HG03159 (cell line): ENCODE results near the gene MOCOS.

Experiments
- ATAC-seq: cut with Tn5 transposase; IDR thresholded peaks from one replicate; pipeline ENCODE4 v1.9.1; 2021; ENCODE audit warnings: mild to moderate bottlenecking, moderate library complexity; ENCODE audit not compliant: unreplicated experiment

Gene MOCOS

DNA sequence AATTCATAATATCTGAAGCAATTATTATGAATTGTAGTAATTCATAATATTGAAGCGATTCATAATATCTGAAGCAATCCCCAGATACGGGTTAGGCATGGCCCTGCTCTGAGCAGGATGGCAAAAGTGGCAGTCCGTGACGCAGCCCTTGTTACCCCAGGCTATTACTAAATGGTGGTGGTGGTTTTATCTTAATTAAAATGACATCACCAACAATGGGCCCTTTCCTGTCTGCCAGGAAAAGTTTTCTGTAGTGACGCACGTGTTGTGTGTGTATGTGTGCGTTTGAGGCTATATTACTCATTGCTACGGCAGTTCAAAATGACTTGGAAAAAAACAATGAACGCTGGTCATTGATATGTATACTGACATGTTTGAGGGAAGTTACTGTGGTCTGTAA, 10.6 kb upstream of the MOCOS start:
- ATAC-seq = no peak

DNA sequence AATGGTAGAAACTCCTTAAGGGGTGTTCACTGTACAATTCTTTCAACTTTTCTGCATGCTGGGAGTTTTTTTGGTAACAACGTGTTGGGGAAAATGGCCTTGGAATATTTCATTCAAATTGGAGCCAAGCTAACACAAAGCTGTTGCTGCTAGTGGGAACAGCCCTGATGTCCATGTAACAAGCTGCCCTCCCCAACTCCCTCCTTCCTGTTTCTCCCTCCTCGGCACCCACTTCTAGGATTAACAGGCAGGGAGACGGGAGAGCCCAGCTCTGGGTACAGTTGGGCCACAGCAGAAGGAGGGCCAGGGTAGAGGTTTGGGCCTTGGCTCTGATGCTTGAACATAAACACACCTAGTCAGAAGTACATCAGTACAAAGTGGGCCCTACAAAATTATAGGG, 9.4 kb upstream of the MOCOS start:
- no peak for ATAC-seq

DNA sequence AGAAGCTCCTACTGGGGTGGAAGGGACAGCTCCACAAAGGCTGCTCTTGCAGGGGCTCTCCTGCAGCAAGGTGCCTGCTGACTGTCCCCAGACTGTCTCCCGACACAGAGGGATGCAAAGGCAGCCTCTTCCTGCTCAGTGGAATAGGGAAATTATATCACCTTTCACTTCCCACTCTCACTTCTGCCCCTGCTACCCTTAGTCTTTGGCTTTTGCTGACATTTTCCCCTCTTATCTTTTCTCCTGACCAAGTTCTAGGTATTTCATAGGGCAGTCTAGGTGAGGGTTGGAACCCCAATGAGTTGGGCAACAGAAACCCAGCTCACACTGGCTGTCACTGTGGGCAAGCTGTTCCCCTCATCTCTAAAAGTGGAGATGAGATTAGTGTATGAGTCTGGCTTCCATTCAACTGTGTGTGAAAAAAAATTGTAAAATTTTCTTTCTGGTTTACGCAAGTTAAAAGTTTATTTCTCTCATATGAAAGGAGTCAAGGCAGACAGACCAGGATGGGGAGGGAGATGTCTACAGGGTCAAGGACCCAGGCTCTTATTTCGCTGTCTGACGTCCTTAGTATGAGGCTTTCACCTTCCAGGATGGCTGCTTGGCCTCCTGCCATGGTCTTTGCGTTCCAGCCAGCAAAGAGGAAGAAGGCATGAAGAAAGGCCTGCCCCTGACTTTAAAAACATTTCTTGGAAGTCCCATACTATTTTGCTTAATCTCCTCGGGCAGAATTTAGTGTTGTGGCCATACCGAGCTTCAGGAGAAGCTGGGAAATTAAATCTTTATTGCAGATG, 7.5 kb upstream of the MOCOS start:
- ATAC-seq = no peak

DNA sequence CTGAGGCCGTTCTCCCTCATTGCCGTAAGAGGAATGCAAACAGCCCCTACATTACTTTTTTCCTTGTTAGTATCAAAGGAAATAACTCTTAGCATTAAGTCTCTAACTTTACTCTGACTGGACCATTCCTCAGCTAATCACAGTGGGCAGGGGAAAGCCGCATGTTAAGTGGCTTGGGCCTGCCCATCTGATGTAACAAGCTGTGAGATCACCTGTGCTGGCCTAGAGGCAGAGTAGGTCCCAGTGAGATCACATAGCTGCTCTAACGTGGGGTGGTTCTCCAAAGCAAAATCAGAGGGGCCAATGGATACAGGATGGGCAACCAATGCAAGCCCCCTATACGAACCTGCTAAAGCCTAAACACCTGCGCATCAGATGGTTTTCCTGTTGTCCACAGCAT, 5.9 kb upstream of the MOCOS start:
- no peak for ATAC-seq

DNA sequence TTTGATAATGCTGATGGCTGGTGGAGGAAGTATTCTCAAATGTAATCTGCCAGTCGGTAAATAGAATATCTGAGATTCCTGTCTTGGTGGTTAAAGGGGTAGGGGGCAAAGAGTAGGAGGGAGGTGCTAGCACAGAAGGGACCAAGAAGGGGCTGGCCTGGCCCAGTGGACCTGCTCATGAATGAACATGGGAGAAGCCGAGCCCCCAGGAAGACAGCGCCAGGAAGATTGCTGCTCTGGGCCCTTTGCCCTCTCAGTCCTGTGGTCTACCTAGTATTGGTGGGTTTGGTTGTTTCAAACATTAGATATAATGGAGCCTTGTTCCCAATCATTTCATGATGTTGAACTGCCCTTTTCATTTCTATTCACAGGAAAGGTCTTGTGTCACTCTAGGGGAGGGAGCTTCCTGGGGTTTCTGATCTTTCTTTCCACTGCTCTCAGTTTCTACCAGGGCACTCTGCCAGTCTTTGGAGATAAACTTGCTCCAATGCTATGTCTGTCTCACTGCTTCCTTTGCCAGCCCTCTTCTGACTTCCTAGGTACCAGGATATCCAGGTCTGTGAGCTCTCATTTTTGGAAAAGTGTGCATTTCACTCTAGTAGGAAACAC, 5.3 kb upstream of the MOCOS start:
- no peak for ATAC-seq

DNA sequence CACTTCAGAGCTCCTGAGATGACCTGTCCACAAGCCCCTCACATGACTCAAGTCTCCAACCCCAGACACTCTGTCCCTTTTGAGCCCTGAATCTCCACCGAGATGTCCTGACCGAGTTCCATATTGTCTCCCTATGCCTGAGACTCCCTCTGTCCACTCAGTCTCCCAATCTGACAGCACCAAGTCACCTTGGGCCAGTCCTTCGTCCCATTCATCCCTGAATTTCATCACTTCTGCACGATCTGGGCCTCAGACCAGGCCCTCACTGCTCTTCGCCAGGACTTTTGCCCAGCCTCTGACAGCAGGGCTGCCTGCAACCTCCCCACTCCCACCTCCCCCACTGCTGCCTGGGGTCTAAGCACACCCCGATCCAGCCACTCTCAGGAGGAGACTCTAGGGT, 4.3 kb upstream of the MOCOS start:
- no peak for ATAC-seq

DNA sequence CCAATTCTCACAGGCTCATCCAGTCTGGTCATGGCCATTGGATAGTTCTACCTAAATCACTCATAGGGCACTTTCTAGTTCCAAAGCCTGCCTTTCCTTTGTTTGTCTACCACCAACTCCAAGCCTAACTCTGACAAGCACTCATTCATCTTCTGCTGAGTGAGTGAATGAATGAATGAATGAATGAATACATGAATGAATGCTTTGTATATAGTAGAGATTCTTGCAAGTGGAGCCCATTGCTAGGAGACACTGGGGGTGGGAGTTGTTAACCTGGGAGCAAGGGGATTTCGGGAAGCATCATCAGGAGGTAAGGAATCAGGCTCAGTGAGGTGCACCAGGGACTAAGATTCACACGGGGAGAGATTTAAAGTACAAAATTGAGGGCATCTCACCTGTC, 3.3 kb upstream of the MOCOS start:
- ATAC-seq = no peak

DNA sequence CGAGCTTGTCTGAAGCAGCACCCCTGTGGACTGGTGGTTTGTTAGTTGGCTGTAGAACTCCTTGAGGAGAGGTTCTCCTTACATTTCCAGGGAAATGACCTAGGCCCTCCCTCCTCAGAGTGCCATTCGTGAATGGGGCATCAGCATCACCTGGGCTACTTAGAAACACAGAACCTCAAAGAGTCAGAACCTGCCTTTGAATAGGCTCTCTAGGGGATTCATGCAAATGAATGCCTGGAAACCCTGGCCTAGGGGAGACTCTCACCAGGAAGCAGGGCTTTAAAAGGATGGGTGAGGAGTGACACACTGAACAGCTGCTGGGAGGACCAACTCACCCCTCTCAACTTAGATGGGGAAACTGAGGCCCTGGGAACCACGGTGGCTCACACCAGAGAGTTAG, 2.1 kb upstream of the MOCOS start:
- ATAC-seq = no peak

DNA sequence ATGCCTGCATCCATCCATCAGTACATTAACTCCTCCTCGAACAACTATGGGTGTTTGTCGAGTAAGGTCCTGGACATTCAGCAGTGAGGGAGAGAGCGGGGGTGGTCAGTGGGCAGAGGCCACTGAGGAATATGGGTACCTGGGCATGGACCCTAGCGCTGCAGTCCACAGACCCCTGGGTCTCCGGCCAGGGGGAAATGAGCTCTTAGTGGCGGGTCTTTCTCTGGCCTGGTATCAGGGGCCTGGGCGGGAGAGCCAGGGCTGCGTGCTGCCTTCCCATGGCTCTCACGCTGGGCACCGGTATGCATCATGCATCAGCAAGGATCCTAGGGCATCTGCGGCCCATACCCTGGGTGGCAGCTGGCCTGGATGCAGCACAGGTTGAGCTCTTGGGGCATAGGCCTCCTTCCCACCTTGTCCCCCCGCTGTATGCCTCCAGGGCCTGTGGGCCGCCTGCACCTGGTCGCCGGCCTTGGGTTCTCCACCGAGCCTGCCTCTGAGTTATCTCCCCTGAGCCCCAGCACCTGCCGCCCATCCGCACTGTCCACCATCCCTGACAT, 1.3 kb upstream of the MOCOS start:
- no peak for ATAC-seq

DNA sequence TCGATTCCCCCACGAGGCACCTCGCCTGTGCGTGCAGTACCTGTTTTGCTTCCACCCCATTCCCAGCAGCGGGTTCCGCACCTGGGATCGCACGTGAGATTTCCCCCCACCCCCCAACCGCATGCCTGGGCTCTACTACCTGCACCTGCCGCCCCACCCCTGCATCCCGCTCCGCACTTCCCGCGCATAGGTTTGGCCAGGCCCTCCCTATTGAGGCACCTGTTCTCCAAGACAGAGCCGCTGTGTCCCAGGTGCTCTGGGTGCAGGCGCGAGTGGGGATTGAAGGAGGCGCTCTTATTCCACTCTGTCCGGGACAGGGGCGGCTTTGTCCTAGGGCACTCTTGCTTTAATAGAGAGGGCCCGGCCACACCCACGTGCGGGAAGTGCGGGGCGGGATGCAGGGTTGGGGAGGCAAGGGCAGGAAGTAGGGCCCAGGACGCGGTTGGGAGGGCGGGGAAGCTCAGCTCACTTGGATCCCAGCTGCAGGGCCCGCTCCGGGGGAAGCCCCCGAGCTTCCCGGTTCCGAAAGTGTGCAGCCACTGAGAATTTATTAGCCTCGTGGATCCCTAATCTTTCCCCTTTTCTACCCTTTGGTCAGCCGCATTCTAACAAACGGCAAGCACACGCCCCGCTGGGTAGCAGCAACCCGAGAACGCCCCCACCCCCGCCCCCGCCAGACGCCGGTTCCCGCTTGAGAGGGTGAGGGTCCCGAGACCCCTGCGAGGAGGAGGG, 670 bp upstream of the MOCOS start:
- ATAC-seq = no peak

DNA sequence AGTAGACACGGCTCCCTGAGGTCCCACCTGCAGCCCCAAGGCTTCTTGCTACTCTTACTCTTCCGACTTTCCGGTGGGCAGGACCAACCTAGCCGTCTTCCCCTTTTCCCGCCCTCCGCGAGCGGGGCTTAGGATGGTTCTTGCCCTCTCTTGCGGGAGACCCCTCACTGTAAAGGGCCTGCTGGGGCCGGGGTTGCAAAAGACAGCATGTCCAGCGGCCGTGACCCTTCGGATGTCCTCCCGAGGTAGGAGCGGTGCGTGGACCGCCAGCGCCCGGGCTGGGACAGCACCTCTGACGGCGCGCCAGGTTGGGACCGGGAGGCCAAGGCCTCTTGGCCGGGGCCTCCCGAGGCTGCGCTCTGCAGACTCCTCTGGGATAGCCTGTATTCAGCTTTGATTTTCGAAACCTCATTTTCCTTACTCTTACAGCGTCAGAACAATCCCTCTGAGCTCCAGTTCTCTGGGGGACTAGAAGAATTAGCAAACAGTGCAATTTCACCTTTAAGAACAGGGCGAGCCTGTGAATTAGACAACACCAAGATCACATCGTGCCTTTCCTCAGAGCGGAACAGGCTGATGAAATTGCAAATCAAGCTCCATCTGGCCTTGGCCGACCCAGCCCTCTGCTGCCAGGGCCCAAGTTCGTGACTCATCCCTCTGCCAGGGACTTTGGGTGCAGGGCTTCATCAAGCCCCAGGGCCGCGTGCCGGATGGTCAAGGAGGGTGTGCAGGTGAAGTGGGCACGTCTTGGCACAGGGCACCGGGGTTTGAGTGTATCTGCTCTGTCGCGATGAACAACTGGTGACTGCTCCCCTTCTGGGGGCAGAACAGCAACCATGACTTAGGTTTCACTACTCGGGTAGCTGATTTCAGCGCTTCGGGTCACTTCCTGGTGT, 777 bp downstream of the MOCOS start:
- ATAC-seq = no peak

DNA sequence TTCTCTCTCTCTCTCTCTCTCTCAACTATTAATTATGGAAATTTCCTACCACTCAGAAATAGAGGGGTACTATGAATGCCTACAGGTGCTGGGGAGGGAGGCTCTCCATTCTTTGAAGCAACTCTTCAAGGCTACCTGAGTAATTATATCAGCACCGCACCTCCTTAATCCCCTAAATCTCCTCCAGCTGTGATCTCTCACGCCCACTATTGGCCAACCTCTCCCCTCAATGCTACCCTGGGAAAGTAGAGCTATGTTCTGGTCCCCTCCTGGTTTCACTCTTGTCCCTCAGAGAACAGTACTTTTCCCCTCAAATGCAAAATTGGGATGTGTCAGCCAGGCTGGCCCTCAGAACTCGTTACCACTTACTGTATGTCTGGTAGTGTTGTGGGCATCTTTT, 1.6 kb downstream of the MOCOS start:
- no peak for ATAC-seq

DNA sequence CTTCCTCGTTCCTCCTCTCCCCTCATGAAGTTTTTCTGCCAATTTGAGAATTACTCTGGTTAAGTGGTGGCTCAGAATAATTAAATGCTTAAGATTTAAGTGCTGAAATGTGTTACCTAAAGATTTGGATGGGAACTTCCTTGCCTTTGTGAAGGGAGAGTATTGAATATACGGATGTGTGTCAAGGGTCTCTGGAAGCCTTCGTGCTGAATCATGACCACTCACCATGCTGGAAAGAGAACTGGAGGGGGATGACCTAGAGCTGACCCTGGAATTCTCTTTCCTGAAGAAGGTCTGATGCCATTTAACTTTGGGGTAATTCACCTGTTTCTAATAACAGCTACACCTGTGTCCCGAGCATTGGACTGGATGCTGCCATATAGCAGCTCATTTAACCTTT, 2.2 kb downstream of the MOCOS start:
- no peak for ATAC-seq

DNA sequence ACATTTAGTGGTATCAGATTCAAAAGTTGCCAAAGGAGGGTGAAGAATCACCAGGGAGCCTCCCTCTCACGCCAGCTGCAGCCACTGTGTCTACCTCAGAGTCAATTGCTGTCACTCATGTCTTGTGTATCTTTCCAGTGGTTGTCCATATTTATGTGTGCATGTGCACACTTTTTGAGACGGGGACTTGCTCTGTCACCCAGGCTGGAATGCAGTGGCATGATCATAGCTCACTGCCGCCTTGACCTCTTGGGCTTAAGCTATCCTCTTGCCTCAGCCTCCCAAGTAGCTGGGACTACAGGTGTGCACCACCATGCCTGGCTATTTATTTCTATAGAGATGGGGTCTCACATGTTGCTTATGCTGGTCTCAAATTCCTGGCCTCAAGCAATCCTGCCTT, 4.0 kb downstream of the MOCOS start:
- ATAC-seq = no peak

DNA sequence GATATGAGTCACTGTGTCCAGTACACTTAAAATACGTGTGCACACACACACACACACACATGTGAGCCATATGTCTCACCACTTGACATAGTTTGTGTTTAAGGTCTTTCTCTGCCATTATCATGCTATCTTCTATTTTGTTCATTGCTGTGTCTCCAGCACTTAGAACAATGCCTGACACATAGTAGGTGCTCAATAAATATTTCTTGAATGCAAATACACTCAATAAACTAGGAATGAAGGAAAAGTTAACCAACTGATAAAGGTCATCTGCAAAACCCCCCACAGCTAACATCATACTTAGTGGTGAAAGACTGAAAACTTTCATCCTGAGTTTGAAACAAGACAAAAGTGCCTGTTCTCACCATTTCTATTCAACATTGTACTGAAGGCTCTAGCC, 4.4 kb downstream of the MOCOS start:
- no peak for ATAC-seq

DNA sequence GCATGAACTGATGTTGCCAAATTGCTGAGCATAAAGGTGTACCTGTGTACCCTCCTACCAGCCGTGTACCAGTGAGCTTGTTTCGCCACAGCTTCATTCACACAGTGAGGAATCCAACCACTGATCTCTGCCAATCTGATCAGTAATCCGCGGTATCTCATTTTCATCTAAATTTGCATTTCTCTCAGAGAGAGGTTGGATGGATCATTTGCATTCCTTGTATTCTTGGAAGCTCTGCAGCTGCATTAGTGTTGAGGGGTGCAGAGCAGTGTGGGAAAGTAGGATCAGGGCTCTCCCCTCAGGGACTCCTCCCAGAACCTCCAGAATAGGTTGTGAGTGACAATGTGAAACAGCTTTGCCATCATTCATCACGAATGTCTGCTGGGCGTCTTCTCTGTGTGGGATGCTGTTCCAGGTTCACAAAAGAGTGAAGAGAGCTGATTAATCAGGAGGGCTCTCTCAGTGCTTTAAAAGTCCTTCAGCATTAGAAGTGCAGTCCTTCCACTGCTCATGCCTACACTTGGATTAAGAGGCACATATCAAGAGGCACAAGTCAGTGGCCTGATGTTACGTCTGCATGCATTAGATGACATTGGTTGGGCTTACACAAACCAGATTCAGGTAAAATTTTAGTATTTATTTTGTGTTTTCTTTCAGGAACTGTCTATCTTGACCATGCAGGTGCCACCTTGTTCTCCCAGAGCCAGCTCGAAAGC, 7.5 kb downstream of the MOCOS start:
- ATAC-seq = no peak

DNA sequence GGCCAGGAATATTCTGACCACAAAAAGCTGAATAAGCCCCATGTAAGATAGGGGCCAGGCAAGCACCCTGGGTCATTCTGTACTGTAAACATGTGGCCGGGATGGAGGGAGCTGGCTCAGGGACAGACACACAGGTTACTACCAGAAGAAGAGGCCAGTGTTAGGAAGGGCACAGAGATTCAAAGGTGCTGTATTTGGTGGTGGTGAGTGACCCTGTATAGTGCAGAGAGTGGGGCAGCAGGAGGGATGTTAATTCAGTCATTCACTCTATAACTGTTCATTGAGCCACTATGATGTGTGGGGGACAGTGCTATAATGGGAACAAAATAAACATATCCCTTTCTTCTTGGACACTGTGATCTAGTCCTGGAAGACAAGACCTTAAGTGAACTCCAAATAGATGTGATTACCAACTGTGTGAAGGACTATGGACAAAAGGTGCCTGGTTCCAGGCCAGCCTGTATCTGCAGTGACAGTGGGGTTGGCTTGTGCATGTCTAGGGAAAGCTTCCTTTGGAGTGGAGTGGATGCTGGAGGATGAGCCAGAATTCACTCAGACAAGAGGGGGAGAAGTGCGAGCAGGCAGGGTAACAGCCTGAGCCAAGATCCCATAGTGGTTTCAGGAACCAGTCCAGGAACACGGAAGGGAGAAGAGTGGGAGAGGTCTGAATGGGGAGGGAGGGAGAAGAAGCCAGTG, 8.3 kb downstream of the MOCOS start:
- no peak for ATAC-seq

DNA sequence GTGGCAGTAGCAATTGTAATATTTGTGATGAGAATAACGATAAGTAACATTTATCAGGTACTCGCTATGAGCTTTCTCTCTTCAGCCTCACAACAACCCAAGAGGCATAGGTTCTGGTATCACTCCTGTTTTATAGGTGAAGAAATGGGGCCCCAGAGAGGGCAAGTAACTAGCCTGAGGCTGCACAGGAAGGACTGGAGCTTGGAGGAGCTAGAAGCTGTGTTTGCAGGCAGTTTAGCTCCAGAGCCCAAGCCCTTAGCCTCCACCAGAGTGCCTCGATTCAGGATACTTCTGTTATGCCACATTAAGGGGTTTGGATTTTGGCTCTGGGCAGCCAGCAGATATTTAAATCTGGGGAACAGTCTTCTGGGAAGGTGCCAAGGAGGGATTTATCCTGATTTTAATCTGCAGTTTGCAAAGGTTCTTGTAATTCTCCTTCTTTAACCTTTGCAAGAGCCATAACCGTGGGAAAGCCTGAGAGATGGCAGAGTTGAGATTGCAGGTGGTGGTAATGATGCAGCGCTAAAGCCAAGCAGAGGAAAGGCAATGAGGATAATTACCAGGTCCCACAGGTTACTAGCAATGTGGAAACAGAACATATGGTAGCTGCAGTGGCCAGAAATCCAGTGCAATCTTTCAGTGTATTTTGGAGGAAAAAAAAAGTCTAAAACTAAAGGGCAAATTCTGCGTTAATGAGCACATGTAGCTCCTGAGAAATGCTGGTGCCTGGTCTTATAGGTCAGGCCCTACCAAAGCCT, 9.1 kb downstream of the MOCOS start:
- no peak for ATAC-seq
